ENCODE results near the gene RASGRP2.

The RASGRP2 gene

GRCh38 chr11:64739871-64740270, 4.1 kb downstream of the RASGRP2 start:
- no peak for DNase-seq (ENCODE audit: low spot score)

- DNase-seq (ENCODE audit: low spot score): no peak
These were observed 7.3 kb downstream of the RASGRP2 start for GRCh38 chr11:64736654-64737053.

DNA sequence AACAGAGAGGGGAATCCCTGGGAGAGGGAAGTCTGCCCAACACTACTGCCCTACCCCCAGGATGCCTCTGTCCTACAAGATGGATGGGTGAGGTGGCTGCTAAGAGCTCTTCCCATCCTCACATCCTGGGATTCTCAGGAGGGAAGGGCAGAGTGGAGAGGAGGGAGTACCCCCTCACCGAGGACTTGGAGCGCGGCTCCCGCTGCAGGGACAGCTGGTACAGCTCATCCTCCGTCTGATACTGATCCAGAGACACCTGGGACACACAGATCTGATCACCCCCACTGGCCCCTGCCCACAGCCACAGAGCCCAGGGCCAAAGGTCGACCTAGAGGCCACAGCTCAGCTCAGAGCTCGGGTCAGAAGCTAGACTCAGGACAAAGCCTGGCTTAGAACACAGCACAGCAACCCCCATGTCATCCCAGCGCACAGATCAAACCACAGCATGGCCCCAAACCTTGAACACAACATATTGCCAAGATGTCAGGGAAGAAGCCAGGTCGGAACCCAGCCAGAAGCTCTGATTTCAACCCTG, 8.2 kb downstream of the RASGRP2 start:
- no peak for DNase-seq (ENCODE audit: low spot score)

DNA sequence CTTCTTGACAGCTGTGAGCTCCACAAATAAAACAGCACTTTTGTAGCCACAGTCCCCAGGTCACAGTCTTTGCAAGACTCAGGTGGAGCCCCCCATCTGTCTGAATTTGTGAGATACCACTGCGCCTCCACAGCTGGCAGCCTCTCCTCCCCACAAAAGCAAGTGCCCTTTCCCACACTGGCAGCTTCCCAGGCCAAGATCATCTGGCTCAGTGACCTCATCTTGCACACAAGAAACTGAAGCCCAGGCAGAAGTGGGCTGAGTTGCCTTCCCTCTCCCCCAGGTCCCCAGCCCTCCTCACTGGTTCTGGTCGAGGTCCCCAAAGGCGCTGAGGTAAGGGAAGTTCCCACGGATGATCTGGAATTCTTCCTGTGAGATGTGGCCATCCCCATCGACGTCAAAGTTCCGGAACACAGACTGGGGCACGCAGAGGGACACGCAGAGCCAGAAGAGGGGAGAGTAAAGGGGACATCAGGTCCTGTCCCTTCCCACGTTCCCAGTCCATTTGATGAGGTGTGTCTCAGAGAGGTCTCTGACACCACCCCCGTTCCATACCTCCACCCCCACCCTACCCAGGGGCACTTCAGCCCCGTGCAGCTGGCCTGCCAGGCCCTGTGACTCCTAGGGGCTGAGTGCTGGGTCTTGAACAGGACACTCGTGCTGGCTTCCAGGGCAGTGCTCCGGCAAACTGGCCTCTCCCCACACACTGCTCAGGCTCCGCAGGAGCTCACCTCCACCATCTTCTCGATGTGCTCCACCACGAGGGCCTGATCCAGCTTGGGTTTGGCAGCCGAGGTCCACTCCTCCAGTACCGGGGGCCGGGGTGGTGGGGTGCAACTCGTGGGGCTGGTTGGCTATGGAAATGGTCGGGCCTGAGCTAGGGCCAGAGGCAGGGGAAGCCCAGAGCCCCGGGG, 8.9 kb downstream of the RASGRP2 start:
- DNase-seq (ENCODE audit: low spot score): no peak

DNA sequence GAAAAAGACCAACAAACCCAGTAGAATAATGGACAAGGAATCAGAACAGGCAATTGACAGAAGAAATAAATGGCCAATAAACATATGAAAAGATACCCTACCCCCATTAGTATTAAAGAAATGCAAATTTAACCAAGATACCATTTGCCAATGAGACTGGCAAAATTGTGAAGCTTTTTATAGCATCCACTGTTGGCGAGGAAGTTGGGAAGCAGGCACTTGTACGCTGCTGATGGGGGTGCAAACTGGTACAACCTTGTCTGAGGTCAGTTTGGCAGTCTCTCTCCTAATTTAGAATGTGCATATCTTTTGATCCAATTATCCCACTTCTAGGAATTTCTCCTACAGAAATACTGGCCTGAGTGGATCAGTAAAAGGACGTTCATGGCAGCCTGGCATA, 12.3 kb downstream of the RASGRP2 start:
- DNase-seq (ENCODE audit: low spot score): no peak

GRCh38 chr11:64729851-64730382, 14.0 kb downstream of the RASGRP2 start:
- DNase-seq (ENCODE audit: low spot score): no peak

DNA sequence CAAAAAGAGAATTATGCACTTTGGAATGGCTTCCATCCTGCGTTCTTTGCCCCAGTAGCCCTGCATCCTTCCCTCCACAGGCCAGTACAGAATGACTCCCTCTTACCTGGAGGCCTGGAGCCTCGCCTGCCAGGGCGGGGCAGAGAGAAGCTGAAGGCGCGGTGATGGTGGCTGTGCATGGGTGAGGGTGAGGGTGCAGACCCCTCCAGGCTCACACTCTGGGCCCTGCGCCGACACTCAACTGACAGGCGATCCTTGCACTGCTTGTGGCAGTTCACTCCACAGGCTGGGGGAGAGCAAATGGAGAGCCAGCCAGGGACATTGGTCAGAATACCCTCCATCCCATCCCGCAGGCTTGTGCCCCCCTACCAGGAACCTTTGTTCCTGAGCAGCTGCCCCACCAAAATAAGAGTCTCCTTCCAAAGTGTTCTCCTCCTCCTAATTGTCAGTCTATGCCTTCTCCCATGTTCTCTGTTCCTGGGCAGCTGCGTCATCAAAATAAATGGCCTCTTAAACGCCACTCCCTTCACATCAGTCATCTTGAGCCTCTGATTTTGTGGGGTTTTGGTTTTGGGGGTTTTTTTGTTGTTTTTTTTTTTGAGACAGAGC, 15.1 kb downstream of the RASGRP2 start:
- no peak for DNase-seq (ENCODE audit: low spot score)

DNA sequence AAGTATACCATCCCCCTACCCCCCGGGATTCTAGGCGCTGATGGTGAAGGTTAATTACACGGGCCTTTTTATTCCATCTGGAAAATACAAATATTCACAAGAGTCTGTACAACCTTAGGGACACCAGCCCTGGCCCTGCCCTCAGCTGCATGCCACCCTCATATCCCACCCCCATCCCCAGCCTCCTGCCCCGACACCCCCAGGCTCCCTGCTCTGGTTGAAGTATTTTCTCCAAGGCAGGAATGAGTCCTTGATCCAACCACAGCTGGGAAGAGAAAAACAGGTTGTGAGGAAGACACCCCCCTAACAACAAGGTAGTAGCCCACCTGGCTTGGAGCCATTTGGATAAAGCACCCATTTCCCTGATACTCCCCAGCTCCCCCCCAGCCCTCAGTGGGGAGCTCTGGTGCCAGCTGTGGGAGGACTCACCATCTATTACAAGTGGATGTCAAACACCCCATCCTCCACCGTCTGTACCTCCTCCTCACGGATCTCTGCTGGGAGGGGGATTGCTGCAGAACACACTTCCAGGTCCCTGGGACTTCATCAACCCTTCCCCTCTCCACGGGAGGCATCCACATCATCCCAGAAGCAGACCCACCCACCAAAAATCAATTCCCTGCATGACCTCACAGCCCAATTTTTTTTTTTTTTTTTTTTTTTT, 16.9 kb downstream of the RASGRP2 start:
- DNase-seq (ENCODE audit: low spot score): no peak

DNA sequence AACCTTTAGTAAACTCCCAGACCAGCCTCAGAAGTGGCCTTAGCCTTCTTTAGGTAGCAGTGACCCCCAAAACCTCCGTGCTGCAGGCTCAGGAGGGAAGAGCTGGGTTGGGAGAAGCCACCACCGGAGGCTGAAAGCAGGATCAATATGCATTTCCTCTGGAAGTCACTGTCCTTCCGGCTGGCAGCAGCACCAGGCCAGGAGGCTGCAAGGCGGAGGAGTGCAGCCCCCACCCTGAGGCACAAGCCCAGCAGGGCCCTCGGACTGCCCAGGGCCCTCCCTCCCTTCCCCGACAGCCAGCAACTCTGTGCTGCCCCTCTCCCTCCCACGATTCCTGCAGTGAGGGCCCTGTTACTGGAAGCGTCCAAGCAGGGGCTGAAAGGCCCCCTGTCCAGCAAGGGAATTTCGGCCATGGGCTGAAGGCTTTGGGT, 17.7 kb downstream of the RASGRP2 start:
- no peak for DNase-seq (ENCODE audit: low spot score)

DNA sequence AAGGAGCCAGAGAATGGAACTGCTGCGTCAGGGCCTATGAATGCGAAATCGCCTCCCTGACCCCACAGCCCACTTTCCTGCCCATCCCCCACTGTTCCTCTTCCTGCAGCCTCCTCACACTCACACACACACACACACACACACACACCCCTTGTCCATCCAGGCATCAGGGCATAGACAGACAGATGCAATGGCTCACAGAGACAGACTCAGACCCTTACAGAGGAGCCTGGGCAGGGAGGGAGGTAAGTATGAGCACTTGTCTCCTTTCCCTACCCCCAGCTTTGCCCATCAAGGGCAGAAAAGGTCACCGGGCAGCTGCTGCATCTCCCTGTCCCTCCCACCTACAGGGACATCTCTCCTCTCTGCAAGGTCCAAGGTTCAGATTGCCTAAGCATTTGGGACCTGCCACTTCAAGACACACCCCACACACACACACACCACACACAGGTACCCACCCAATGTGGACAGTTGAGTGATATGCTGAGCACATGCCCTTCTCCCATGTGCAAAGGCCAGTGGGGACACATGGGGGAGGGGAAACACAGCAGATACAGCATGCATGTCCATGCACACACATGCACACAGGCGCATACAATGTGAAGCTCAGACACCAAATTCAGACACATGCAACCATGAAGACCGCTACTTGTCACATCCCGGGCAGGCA, 18.9 kb downstream of the RASGRP2 start:
- DNase-seq (ENCODE audit: low spot score): no peak

DNA sequence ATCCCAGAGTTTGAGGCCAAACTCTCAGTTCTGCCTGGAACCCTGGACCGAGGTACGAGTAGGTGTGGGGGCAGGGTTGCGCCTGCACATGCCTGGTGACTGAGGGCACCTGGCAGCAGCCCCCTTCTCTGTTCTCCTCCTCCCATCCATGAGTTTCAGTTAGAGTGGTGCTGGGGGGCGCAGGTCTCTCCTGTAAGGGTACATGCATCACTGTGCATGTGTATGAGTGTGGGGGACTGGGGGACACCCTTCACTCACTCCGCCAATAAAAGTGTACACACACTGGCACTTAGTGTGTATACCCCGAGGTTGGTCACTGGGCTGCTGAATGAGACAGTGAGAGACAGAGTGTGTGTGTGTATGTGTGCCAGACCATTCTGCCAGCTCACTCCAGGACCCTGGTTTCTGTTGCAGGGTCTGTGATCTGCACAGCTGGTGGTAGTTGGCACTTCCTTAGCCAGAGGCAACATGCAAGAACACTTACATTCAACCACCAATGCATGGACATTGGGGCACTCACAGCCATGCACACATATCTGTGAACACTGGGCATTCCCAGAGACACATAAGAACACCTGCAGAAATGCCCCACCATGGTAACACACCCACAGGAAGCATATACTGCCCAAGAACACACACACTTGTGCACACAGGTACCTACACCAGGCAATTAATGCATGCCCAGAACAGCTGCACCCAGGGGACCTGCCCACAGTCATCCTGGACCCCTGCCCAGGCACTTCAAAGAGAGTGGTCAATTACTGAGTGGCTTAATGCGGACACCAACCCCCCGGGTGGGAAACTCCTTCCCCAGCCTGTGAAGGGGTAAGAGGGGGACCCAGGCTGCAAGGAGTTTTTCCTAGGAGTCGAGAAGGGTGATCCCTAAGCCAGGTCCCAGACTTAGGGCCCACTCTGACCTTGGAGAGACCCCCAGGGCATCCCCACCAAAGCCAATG, 19.8 kb downstream of the RASGRP2 start:
- no peak for DNase-seq (ENCODE audit: low spot score)

DNA sequence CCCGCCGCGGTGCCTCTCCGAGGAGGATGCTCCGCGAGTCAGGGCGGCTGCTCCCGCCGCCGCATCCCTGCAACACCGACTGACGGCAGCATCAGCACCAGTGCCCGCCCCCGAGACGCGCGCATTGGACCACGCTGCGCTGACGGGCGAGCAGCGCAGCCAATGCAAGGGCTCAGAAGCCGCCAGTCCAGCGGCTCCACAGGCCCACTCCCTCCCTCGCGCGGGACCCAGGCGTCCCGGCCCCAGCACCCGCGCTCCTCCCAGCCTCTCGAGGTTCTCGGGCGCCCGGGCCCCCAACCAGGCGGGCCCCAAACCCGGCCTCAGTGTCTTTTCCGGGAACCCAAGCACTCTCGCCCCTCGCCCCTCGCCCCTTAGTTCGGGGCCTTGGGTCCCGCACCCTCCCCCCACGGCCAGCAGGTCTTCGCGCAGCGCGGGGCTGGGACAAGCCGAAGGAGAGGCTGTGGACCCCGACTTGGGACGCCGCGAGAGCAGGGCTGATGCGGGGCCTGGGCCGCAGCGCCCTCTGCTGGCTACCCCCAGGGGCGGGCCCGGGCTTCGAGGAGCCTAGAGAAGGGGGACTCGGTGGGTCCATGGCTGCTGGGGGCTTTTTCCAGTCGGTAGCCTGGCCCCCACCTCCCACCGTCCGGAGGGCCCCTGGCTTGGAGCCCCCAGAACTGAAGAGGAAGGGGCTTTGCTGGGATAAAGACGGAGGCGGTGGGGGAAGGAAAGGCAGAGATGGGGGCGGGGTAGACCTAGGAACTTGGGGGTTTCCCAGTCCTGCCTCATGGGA, 20.6 kb downstream of the RASGRP2 start, which contains the start of gene NRXN2:
Gene NRXN2 (minus strand): TSS at position 81 of the 790 bp plus-strand sequence. CDS start 9,498 bp downstream, outside the sequence.
- DNase-seq (ENCODE audit: low spot score): no peak

DNA sequence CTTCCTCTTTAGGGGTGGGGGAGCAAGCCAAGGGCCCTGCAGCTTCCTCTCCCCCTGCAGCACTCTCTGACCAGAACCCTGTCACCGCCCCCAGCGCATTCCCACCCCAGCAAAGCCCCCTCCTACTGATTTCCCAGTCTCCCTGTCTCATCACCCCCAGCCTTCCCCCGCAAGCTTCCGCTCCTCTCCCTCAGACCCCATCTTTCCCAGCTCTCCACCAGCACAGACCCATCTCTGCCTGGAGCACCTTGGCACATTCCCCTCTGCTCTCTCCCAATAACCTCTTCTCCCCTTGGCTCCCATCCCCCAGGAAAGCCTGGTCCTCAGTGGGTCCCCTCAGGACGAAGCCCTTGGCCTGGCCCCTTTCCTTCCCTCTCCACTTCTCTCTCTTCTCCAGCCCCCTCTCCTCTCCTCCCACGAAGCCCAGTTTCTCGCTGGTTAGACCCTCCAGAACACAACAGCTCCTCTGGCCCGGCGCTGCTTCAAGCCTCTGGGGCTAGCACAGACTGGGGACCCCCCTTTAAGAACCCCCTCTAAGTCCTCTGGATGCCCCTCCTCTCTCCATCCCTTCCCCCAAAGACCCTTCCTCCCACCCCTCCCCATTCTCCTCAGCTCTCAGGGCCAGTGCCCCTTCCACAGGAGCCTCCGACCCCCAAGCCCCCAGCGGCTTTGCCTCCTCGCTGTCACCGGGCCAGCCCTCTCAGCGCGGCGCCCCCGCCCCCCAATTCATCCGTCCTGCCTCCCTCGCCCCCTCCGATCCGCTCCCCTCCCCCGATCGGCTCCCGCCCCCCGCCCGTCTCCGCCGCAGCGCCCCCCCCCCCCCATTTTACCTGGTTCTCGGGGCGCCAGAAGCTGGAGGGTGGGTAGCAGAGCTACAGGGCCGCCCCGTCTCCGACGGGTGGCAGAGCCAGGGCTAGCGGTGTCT, 21.5 kb downstream of the RASGRP2 start:
- no peak for DNase-seq (ENCODE audit: low spot score)

- DNase-seq (ENCODE audit: low spot score): no peak
These were observed 22.6 kb downstream of the RASGRP2 start for GRCh38 chr11:64721359-64721699.

- no peak for DNase-seq (ENCODE audit: low spot score)
These were observed 23.1 kb downstream of the RASGRP2 start for GRCh38 chr11:64720640-64721358.

DNA sequence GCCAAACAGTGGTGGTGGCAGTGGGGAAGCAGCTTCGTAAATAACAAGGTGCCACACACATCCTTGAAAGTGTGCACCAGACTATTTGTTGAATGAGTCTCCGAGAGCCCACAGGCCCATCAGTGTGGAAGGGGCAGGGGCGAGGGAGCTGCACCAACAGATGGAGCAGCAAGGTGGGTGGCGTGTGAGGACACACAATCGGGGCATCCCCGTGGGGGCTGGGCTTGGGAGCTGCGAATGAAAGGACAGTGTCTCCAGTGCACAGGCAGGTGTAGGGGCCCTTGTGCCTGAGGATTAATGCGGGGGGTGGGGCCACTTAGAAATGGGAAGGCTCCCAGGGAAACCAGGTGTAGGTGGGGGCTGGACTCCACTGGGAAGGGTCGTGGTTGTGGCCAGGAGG, 23.8 kb downstream of the RASGRP2 start:
- no peak for DNase-seq (ENCODE audit: low spot score)

DNA sequence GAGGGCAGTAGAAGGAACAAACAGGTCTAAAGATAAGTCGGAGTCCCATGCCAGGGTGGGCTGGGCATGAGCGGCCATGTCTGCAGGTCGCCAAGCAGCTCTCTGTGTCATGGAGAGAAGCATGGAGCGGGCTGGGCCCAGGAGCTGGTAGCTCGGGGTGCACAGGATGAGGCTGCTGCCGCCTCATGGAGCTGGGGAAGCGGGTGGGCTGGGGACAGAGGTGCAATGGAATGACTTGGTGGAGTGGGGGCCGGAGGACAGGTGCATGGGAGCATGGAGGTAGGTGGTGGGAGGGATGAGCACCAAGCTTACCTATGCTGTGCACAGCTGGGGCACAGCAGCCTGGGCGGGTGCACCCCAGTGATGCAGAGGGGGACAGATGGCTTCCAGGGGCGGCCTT, 24.5 kb downstream of the RASGRP2 start:
- no peak for DNase-seq (ENCODE audit: low spot score)

DNA sequence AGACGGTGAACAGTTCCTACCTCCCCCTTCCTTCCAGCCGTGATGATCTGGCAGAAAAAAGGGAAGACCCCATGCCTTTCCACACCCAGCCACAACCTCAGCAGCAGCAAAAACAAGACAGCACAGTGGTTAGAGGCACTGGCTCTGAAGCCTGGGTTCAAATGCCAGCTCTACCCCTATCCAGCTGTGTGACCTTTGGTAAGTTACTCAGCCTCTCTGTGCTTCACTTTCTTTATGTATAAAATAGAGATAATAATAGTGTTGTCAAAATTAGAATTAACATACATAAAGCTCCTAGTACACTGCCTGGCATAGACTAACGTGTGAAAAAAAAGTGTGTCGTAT, 25.2 kb downstream of the RASGRP2 start:
- DNase-seq (ENCODE audit: low spot score): no peak

Measured in RKO (cell line).